ENCODE measurements around the gene COQ8B.
A peak's percentile ranks its signal among the peaks of the same experiment; 100 is the strongest.

Gene COQ8B

GRCh38 chr19:40717880-40718773 lies 1.4 kb upstream of the COQ8B start:
- no peaks in the 10 kb centered on the region for H3K9me3 ChIP-seq (ENCODE audit: control insufficient read depth, insufficient read depth, low read length)
- no peaks in the 10 kb centered on the region; the same call in 1 of the 2 replicates for H3K4me1 ChIP-seq (ENCODE audit: insufficient read depth, low read length)
- peak overlapping the region; percentile 94; the same call in 1 of the 2 replicates for H3K9ac ChIP-seq (ENCODE audit: low read depth, low read length)
- no peaks in the 10 kb centered on the region; the same call in 1 of the 2 replicates for H3K36me3 ChIP-seq (ENCODE audit: insufficient read depth, low read length)

GRCh38 chr19:40717325-40717879 lies 716 bp upstream of the COQ8B start:
- Histone ChIP-seq H3K4me1 (ENCODE audit: insufficient read depth, low read length) (no peaks in the 10 kb centered on the region; the same call in 1 of the 2 replicates), H3K9me3 (ENCODE audit: control insufficient read depth, insufficient read depth, low read length) (no peaks in the 10 kb centered on the region), H3K9ac (ENCODE audit: low read depth, low read length) (peak overlapping the region; percentile 94), H3K36me3 (ENCODE audit: insufficient read depth, low read length) (peaks cover 4% of the 10 kb centered on the region; the same call in 1 of the 2 replicates)

GRCh38 chr19:40716031-40716481 lies 630 bp downstream of the COQ8B start:
- Histone ChIP-seq H3K9me3 (ENCODE audit: control insufficient read depth, insufficient read depth, low read length) (no peaks in the 10 kb centered on the region), H3K4me1 (ENCODE audit: insufficient read depth, low read length) (no peaks in the 10 kb centered on the region; the same call in 1 of the 2 replicates), H3K9ac (ENCODE audit: low read depth, low read length) (peak overlapping the region; percentile 94), H3K36me3 (ENCODE audit: insufficient read depth, low read length) (0 out of 2 replicates have a peak, but pooled peaks cover 4% of the 10 kb centered on the region)

GRCh38 chr19:40714441-40715299 lies 2.0 kb downstream of the COQ8B start:
- Histone ChIP-seq H3K36me3 (ENCODE audit: insufficient read depth, low read length) (peaks cover 7% of the 10 kb centered on the region; the same call in 1 of the 2 replicates), H3K9me3 (ENCODE audit: control insufficient read depth, insufficient read depth, low read length) (no peaks in the 10 kb centered on the region), H3K9ac (ENCODE audit: low read depth, low read length) (peak overlapping the region; percentile 94), H3K4me1 (ENCODE audit: insufficient read depth, low read length) (no peaks in the 10 kb centered on the region; the same call in 1 of the 2 replicates)

GRCh38 chr19:40713939-40714338 lies 2.7 kb downstream of the COQ8B start:
- no peak overlapping the region for H3K9ac ChIP-seq (ENCODE audit: low read depth, low read length)
- H3K4me1 ChIP-seq (ENCODE audit: insufficient read depth, low read length): no peaks in the 10 kb centered on the region; the same call in 1 of the 2 replicates
- peaks cover 10% of the 10 kb centered on the region for H3K36me3 ChIP-seq (ENCODE audit: insufficient read depth, low read length)
- no peaks in the 10 kb centered on the region for H3K9me3 ChIP-seq (ENCODE audit: control insufficient read depth, insufficient read depth, low read length)

- H3K36me3 ChIP-seq (ENCODE audit: insufficient read depth, low read length): peaks cover 14% of the 10 kb centered on the region
- H3K9ac ChIP-seq (ENCODE audit: low read depth, low read length): no peak overlapping the region
- H3K9me3 ChIP-seq (ENCODE audit: control insufficient read depth, insufficient read depth, low read length): no peaks in the 10 kb centered on the region
- no peaks in the 10 kb centered on the region; the same call in 1 of the 2 replicates for H3K4me1 ChIP-seq (ENCODE audit: insufficient read depth, low read length)
Observed at GRCh38 chr19:40709817-40710216, 6.9 kb downstream of the COQ8B start.

GRCh38 chr19:40707615-40708014 lies 9.1 kb downstream of the COQ8B start:
- Histone ChIP-seq H3K9ac (ENCODE audit: low read depth, low read length) (no peak overlapping the region), H3K36me3 (ENCODE audit: insufficient read depth, low read length) (peaks cover 11% of the 10 kb centered on the region), H3K9me3 (ENCODE audit: control insufficient read depth, insufficient read depth, low read length) (no peaks in the 10 kb centered on the region), H3K4me1 (ENCODE audit: insufficient read depth, low read length) (no peaks in the 10 kb centered on the region)

- Histone ChIP-seq H3K4me1 (ENCODE audit: insufficient read depth, low read length) (peaks cover 3% of the 10 kb centered on the region; the same call in 1 of the 2 replicates), H3K9me3 (ENCODE audit: control insufficient read depth, insufficient read depth, low read length) (no peaks in the 10 kb centered on the region), H3K9ac (ENCODE audit: low read depth, low read length) (no peak overlapping the region), H3K36me3 (ENCODE audit: insufficient read depth, low read length) (peaks cover 10% of the 10 kb centered on the region)
Observed at GRCh38 chr19:40705950-40706619, 10.6 kb downstream of the COQ8B start.

GRCh38 chr19:40705362-40705651 lies 11.4 kb downstream of the COQ8B start:
- peaks cover 7% of the 10 kb centered on the region for H3K36me3 ChIP-seq (ENCODE audit: insufficient read depth, low read length)
- H3K9me3 ChIP-seq (ENCODE audit: control insufficient read depth, insufficient read depth, low read length): no peaks in the 10 kb centered on the region
- no peak overlapping the region for H3K9ac ChIP-seq (ENCODE audit: low read depth, low read length)

GRCh38 chr19:40704491-40705361 lies 12.0 kb downstream of the COQ8B start:
- Histone ChIP-seq H3K9me3 (ENCODE audit: control insufficient read depth, insufficient read depth, low read length) (no peaks in the 10 kb centered on the region; the same call in 1 of the 2 replicates), H3K4me1 (ENCODE audit: insufficient read depth, low read length) (peaks cover 3% of the 10 kb centered on the region; the same call in 1 of the 2 replicates), H3K9ac (ENCODE audit: low read depth, low read length) (no peak overlapping the region), H3K36me3 (ENCODE audit: insufficient read depth, low read length) (peaks cover 7% of the 10 kb centered on the region)

More at GRCh38 chr19:40705362-40705651, 11.4 kb downstream of the COQ8B start:
- H3K4me1 ChIP-seq (ENCODE audit: insufficient read depth, low read length): peaks cover 3% of the 10 kb centered on the region; the same call in 1 of the 2 replicates

GRCh38 chr19:40703029-40703755 lies 13.5 kb downstream of the COQ8B start:
- H3K9ac ChIP-seq (ENCODE audit: low read depth, low read length): no peak overlapping the region
- H3K36me3 ChIP-seq (ENCODE audit: insufficient read depth, low read length): no peaks in the 10 kb centered on the region; the same call in none of the 2 replicates
- H3K9me3 ChIP-seq (ENCODE audit: control insufficient read depth, insufficient read depth, low read length): no peaks in the 10 kb centered on the region; the same call in 1 of the 2 replicates
- H3K4me1 ChIP-seq (ENCODE audit: insufficient read depth, low read length): peaks cover 3% of the 10 kb centered on the region; the same call in 1 of the 2 replicates

- Histone ChIP-seq H3K4me1 (ENCODE audit: insufficient read depth, low read length) (peaks cover 3% of the 10 kb centered on the region; the same call in 1 of the 2 replicates), H3K9ac (ENCODE audit: low read depth, low read length) (no peak overlapping the region)
Observed at GRCh38 chr19:40702337-40703012, 14.2 kb downstream of the COQ8B start.

More at GRCh38 chr19:40702337-40703012, 14.2 kb downstream of the COQ8B start:
- no peaks in the 10 kb centered on the region; the same call in none of the 2 replicates for H3K36me3 ChIP-seq (ENCODE audit: insufficient read depth, low read length)
- no peaks in the 10 kb centered on the region; the same call in 1 of the 2 replicates for H3K9me3 ChIP-seq (ENCODE audit: control insufficient read depth, insufficient read depth, low read length)
